ENCODE data around the gene LEF1. TPM values are rescaled to one million over a fixed set of nuclear protein-coding genes. Genes with fewer than 3 reads are reported as not detected.

Gene LEF1
- total and polyA plus RNA-seq, 9 of the 15 experiments (the other 6 are each of a cell fraction or from before 2014, with no cell fraction given), result 15.1 to 81.1 (median 29.7) TPM

DNA sequence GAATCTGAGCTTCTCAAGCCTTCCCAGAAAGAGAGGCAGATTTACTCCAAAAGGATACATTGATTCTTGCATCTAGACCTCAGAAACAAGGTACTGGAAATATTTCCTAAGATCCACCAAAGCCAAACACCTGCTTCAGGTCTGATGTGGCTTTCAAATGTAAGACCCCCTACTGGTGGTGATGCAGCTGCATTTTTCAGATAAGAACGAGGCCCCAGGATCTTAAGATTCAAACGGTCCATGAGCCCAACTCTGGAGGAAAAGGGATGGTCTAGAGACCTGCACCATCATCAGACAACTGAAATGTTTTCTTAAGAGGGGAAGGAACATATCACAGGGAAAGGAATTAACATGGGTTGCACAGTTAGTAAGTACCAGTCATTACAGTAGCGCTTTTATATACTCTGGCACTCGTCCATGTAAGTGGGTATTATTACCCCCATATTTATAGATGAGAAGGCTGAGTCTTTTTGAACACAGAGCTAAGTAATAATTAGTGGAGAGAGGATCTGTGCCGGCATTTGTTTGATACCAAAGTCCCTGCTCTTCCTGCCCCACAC is 73.7 kb downstream of the LEF1 start (continued):
- TF ChIP-seq, protein P1, sequence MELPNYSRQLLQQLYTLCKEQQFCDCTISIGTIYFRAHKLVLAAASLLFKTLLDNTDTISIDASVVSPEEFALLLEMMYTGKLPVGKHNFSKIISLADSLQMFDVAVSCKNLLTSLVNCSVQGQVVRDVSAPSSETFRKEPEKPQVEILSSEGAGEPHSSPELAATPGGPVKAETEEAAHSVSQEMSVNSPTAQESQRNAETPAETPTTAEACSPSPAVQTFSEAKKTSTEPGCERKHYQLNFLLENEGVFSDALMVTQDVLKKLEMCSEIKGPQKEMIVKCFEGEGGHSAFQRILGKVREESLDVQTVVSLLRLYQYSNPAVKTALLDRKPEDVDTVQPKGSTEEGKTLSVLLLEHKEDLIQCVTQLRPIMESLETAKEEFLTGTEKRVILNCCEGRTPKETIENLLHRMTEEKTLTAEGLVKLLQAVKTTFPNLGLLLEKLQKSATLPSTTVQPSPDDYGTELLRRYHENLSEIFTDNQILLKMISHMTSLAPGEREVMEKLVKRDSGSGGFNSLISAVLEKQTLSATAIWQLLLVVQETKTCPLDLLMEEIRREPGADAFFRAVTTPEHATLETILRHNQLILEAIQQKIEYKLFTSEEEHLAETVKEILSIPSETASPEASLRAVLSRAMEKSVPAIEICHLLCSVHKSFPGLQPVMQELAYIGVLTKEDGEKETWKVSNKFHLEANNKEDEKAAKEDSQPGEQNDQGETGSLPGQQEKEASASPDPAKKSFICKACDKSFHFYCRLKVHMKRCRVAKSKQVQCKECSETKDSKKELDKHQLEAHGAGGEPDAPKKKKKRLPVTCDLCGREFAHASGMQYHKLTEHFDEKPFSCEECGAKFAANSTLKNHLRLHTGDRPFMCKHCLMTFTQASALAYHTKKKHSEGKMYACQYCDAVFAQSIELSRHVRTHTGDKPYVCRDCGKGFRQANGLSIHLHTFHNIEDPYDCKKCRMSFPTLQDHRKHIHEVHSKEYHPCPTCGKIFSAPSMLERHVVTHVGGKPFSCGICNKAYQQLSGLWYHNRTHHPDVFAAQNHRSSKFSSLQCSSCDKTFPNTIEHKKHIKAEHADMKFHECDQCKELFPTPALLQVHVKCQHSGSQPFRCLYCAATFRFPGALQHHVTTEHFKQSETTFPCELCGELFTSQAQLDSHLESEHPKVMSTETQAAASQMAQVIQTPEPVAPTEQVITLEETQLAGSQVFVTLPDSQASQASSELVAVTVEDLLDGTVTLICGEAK (IDR thresholded peaks at IDR 0.05), result no peak
- TF ChIP-seq, protein P1 (CRISPR knock-in tag; IDR thresholded peaks at IDR 0.05), result no peak
- 0 out of 2 replicates have a peak, but pooled peaks have one; percentile 31 for TF ChIP-seq DPF2 (IDR thresholded peaks at IDR 0.05)
- TF ChIP-seq ZNF143 (CRISPR knock-in tag; IDR thresholded peaks at IDR 0.05), result no peak
- peak; percentile 62 for TF ChIP-seq CBFA2T3 (IDR thresholded peaks at IDR 0.05)
- TF ChIP-seq, protein P2, sequence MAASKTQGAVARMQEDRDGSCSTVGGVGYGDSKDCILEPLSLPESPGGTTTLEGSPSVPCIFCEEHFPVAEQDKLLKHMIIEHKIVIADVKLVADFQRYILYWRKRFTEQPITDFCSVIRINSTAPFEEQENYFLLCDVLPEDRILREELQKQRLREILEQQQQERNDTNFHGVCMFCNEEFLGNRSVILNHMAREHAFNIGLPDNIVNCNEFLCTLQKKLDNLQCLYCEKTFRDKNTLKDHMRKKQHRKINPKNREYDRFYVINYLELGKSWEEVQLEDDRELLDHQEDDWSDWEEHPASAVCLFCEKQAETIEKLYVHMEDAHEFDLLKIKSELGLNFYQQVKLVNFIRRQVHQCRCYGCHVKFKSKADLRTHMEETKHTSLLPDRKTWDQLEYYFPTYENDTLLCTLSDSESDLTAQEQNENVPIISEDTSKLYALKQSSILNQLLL (CRISPR knock-in tag; IDR thresholded peaks at IDR 0.05; ENCODE audit: borderline replicate concordance), result no peak
- TF ChIP-seq NFIC (IDR thresholded peaks at IDR 0.05), result 0 out of 2 replicates have a peak, but pooled peaks have one; percentile 7
- 0 out of 2 replicates have a peak, but pooled peaks have one; percentile 17 for TF ChIP-seq SMARCA4 (IDR thresholded peaks at IDR 0.05)
- no peak for TF ChIP-seq ZNF217 (CRISPR knock-in tag; IDR thresholded peaks at IDR 0.05)
- no peak for TF ChIP-seq GABPA (tag; conservative IDR thresholded peaks at IDR 0.05; ENCODE audit: low read depth)
- no peak for TF ChIP-seq HDAC6 (IDR thresholded peaks at IDR 0.05; ENCODE audit: low read depth, low read length)
- TF ChIP-seq FOXA3 (CRISPR knock-in tag; conservative IDR thresholded peaks at IDR 0.05 in 1 of 2, IDR thresholded peaks at IDR 0.05 in 1 of 2), result no peak
- TF ChIP-seq CTBP1 (IDR thresholded peaks at IDR 0.05; ENCODE audit: borderline replicate concordance), result 0 out of 2 replicates have a peak, but pooled peaks have one; percentile 22
- TF ChIP-seq TAL1 (IDR thresholded peaks at IDR 0.05), result peak; percentile 41; the same call in 1 of the 2 replicates
- TF ChIP-seq NCOA2 (IDR thresholded peaks at IDR 0.05; ENCODE audit: partially characterized antibody in 2 of 2), result no peak

Data from K562 (cell line).